PC-9 (cell line): ENCODE measurements around the gene SUCO. TPM values are rescaled to one million over a fixed set of nuclear protein-coding genes. Genes with fewer than 3 reads are reported as not detected.

Source experiments
- BruUV-seq: library from RNA; stranded (reverse); fragments of 400-500 nt; replicated peaks from 2 replicates; lab custom pipeline; 2021; lab: Mats Ljungman, UMichigan
- CTCF ChIA-PET: fragments of 300-600 bp; sonication (Branson Sonifier 250); formaldehyde crosslinking; loops from one replicate; lab custom pipeline; 2022; ENCODE audit warnings: antibody characterized with exemption; lab: Charles Lee
- POLR2A ChIA-PET: fragments of 300-600 bp; sonication (Branson Sonifier 250); formaldehyde crosslinking; loops from one replicate; lab custom pipeline; 2022; ENCODE audit warnings: antibody characterized with exemption; ENCODE audit not compliant: unreplicated experiment; lab: Charles Lee
- DNase-seq, 2 experiments: peaks; one replicate each; pipeline versions ENCODE4 v3.0.0 to v3.0.0-alpha.2; 2015 to 2022; ENCODE audit warnings: mixed read lengths in 1 of 2
- H2AFZ ChIP-seq: fragments of 200-600 bp; sonication (generic); 2 replicates; pipeline ENCODE4 v1.8.1; 2017; ENCODE audit warnings: antibody characterized with exemption
- H3F3A ChIP-seq: fragments of 200-600 bp; sonication (generic); 2 replicates; pipeline ENCODE4 v1.8.1; 2017; ENCODE audit warnings: antibody characterized with exemption, mild to moderate bottlenecking, low read depth; ENCODE audit not compliant: insufficient read depth
- H3K27ac ChIP-seq: fragments of 200-600 bp; sonication (generic); 2 replicates; pipeline ENCODE4 v1.6.1; 2016; ENCODE audit warnings: mixed run types
- H3K27me3 ChIP-seq: fragments of 200-600 bp; sonication (generic); 2 replicates; pipeline ENCODE4 v1.6.1; 2016; ENCODE audit warnings: low read depth, mixed run types; ENCODE audit not compliant: insufficient read depth
- H3K36me3 ChIP-seq: fragments of 200-600 bp; sonication (generic); 2 replicates; pipeline ENCODE4 v1.6.1; 2016; ENCODE audit warnings: low read depth, mixed run types
- H3K4me1 ChIP-seq: fragments of 200-600 bp; sonication (generic); replicated peaks from 2 replicates; pipeline ENCODE4 v1.6.1; 2016; ENCODE audit warnings: mixed run types; ENCODE audit not compliant: insufficient read depth
- H3K4me2 ChIP-seq: fragments of 200-600 bp; sonication (generic); 2 replicates; pipeline ENCODE4 v1.6.1; 2017; ENCODE audit warnings: mixed run types
- H3K4me3 ChIP-seq: fragments of 200-600 bp; sonication (generic); 2 replicates; pipeline ENCODE4 v1.6.1; 2016; ENCODE audit warnings: mixed run types
- H3K79me2 ChIP-seq: fragments of 200-600 bp; sonication (generic); 2 replicates; pipeline ENCODE4 v1.6.1; 2017; ENCODE audit warnings: low read depth, mixed run types
- H3K9me2 ChIP-seq: fragments of 200-600 bp; sonication (generic); 2 replicates; pipeline ENCODE4 v1.8.1; 2017; ENCODE audit warnings: mild to moderate bottlenecking; ENCODE audit not compliant: insufficient read depth
- H3K9me3 ChIP-seq: fragments of 200-600 bp; sonication (generic); 2 replicates; pipeline ENCODE4 v1.8.1; 2016; ENCODE audit warnings: low read depth; ENCODE audit not compliant: insufficient read depth
- H4K20me1 ChIP-seq: fragments of 200-600 bp; sonication (generic); 2 replicates; pipeline ENCODE4 v1.8.1; 2017; ENCODE audit not compliant: insufficient read depth
- EZH2 ChIP-seq: fragments of 200-600 bp; sonication (generic); IDR thresholded peaks from 2 replicates; pipeline ENCODE4 v1.8.0; 2017; ENCODE audit warnings: antibody characterized with exemption, low read depth
- intact Hi-C: fragments of 100-400 bp; cut with micrococcal nuclease; formaldehyde crosslinking; loops from one replicate; pipeline ENCODE4 v1.10.0; 2022; ENCODE audit not compliant: unreplicated experiment
- total RNA-seq: library from RNA; stranded (reverse); gene quantifications from 2 replicates; pipeline ENCODE4 v1.2.3, GENCODE V29; 2021
- TF ChIP-seq, protein P1 (sequence below): fragments of 200-600 bp; sonication (generic); conservative IDR thresholded peaks from 2 replicates; pipeline ENCODE4 v1.6.1; 2017; ENCODE audit warnings: mixed run types, antibody characterized with exemption, mild to moderate bottlenecking, moderate library complexity

SUCO gene
- total RNA-seq, 1 experiment from 2014 or later: 34.0 TPM

DNA sequence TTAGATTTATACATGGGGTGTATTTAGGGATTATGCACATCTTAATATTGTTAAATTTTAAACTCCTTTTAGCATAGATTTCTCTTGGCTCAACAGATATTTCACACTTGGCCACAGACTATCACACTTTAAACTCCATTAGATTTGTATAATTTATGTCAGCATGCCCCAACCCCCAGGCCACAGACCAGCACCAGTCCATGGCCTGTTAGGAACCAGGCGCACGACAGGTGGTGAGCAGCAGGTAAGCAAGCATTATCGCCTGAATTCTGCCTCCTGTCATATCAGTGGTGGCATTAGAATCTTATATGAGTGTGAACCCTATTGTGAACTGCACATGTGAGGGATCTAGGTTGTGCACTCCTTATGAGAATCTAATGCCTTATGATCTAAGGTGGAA, 34.8 kb downstream of the SUCO start:
- H3F3A ChIP-seq: no peaks in the 10 kb centered on the region; the same call in 1 of the 2 replicates
- H3K4me2 ChIP-seq: no peak overlapping the region
- intact Hi-C loops: loop anchor here (2.0 kb wide), 1 partner anchor 13 kb away; no protein-coding TSS in a partner anchor
- no TSS peak for BruUV-seq
- H2AFZ ChIP-seq: no peak overlapping the region
- POLR2A ChIA-PET: no interaction called here
- H4K20me1 ChIP-seq: no peaks in the 10 kb centered on the region
- DNase-seq: no peak
- no peak overlapping the region for H3K27ac ChIP-seq
- CTCF ChIA-PET: no interaction called here
- TF ChIP-seq, protein P1, sequence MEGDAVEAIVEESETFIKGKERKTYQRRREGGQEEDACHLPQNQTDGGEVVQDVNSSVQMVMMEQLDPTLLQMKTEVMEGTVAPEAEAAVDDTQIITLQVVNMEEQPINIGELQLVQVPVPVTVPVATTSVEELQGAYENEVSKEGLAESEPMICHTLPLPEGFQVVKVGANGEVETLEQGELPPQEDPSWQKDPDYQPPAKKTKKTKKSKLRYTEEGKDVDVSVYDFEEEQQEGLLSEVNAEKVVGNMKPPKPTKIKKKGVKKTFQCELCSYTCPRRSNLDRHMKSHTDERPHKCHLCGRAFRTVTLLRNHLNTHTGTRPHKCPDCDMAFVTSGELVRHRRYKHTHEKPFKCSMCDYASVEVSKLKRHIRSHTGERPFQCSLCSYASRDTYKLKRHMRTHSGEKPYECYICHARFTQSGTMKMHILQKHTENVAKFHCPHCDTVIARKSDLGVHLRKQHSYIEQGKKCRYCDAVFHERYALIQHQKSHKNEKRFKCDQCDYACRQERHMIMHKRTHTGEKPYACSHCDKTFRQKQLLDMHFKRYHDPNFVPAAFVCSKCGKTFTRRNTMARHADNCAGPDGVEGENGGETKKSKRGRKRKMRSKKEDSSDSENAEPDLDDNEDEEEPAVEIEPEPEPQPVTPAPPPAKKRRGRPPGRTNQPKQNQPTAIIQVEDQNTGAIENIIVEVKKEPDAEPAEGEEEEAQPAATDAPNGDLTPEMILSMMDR: no peak
- TF ChIP-seq EZH2: no peak
- H3K36me3 ChIP-seq: peaks cover 32% of the 10 kb centered on the region
- no peaks in the 10 kb centered on the region for H3K4me1 ChIP-seq
- no peaks in the 10 kb centered on the region for H3K79me2 ChIP-seq
- no peaks in the 10 kb centered on the region for H3K9me2 ChIP-seq
- H3K4me3 ChIP-seq: no peak overlapping the region
- H3K9me3 ChIP-seq: peaks cover 6% of the 10 kb centered on the region; the same call in 1 of the 2 replicates
- no peaks in the 10 kb centered on the region for H3K27me3 ChIP-seq

DNA sequence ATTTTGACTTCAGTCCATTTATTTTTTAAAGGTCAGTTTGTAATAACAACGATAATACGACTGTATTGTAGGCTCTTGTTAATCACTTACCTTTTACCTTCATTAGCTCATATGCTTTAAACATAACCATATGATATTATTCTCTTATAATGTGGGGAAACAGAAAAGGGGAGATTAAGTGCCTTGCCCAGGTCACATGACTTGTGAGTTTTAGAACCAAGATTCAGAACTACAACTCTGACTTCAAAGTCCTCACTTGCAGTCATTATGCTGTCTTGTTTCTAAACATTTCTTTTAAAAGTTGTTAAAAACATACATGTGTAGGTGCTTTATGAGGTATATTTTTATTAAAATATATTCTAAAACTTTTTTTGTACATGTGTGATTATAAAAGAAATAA, 41.1 kb downstream of the SUCO start:
- H3K4me2 ChIP-seq: no peak overlapping the region
- H3K9me3 ChIP-seq: peaks cover 6% of the 10 kb centered on the region; the same call in 1 of the 2 replicates
- no peaks in the 10 kb centered on the region for H3K4me1 ChIP-seq
- peaks cover 8% of the 10 kb centered on the region; the same call in 1 of the 2 replicates for H3F3A ChIP-seq
- intact Hi-C loops: no loop called here
- H2AFZ ChIP-seq: no peak overlapping the region
- H3K27ac ChIP-seq: no peak overlapping the region
- H3K27me3 ChIP-seq: no peaks in the 10 kb centered on the region
- no peaks in the 10 kb centered on the region for H4K20me1 ChIP-seq
- POLR2A ChIA-PET: no interaction called here
- peaks cover 38% of the 10 kb centered on the region for H3K36me3 ChIP-seq
- H3K9me2 ChIP-seq: no peaks in the 10 kb centered on the region
- H3K79me2 ChIP-seq: no peaks in the 10 kb centered on the region
- no peak for TF ChIP-seq EZH2
- TF ChIP-seq, protein P1: no peak
- no peak for DNase-seq
- no TSS peak for BruUV-seq
- CTCF ChIA-PET: no interaction called here
- no peak overlapping the region for H3K4me3 ChIP-seq

DNA sequence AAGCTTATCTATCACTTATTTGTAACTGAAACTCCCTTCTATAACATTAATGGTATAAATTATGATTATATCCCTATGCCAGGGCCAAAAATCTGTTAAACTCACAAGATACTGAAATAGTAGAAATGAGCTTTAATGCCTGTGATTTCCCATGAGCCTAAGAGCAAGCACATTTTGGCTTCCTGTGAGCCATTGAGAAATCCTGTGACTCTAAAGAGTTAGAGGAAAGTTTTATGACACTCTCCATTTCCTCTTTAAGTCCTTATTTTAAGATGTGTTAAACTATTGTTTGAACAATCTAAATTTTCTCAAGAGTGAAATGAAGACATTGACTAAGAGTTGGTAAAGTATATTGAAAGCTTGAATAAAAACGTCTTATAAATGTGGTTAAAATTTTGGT, 45.6 kb downstream of the SUCO start:
- H3K4me3 ChIP-seq: no peak overlapping the region
- no peaks in the 10 kb centered on the region for H3K9me3 ChIP-seq
- H3K4me1 ChIP-seq: no peaks in the 10 kb centered on the region
- POLR2A ChIA-PET: no interaction called here
- peaks cover 10% of the 10 kb centered on the region for H3F3A ChIP-seq
- no peak for DNase-seq
- no peaks in the 10 kb centered on the region for H3K27me3 ChIP-seq
- H3K9me2 ChIP-seq: no peaks in the 10 kb centered on the region
- BruUV-seq: no TSS peak
- no peaks in the 10 kb centered on the region for H4K20me1 ChIP-seq
- H3K79me2 ChIP-seq: no peaks in the 10 kb centered on the region
- intact Hi-C loops: no loop called here
- no peak overlapping the region for H2AFZ ChIP-seq
- peaks cover 29% of the 10 kb centered on the region; the same call in 1 of the 2 replicates for H3K36me3 ChIP-seq
- TF ChIP-seq, protein P1: no peak
- no peak for TF ChIP-seq EZH2
- no peak overlapping the region for H3K4me2 ChIP-seq
- CTCF ChIA-PET: no interaction called here
- no peak overlapping the region for H3K27ac ChIP-seq
